Pancreas (tissue), 10 donors: ENCODE data around the gene ASB8. TPM values are rescaled to one million over a fixed set of nuclear protein-coding genes. Genes with fewer than 3 reads are reported as not detected.
"Not testable (repeated sequence)": the region's sequence is repeated elsewhere in the genome, so short reads cannot be mapped to it uniquely, and the experiment has no call there.

Experiments used
- ATAC-seq, 4 donors: fragments of 200-7000 bp; cut with Tn5 transposase; one replicate each; pipeline versions ENCODE4 v1.8.0 to v1.9.1; 2020; ENCODE audit warnings: mild to moderate bottlenecking in 4 of 4, moderate library complexity in 4 of 4
- DNase-seq, 6 donors: peaks; one replicate each; pipeline ENCODE4 v3.0.0-alpha.2; 2020
- FAIRE-seq: peaks from 2 replicates; lab custom pipeline; 2012; peaks lifted over from hg19 to GRCh38; lab: Jason Lieb, UNC
- H3K27ac ChIP-seq, 4 donors: fragments of 200-600 bp; sonication (generic); 1 replicate in 3 of 4; 2 replicates in 1 of 4; pipeline versions ENCODE4 v1.5.0 to v1.8.0; 2020
- H3K27me3 ChIP-seq, 4 donors: fragments of 200-600 bp; one replicate each; pipeline ENCODE4 v1.8.0; 2021
- H3K36me3 ChIP-seq, 3 donors: fragments of 200-600 bp; sonication (generic) in 1 of 3; one replicate each; pipeline versions ENCODE4 v1.5.0 to v1.8.0; 2020 to 2021
- H3K4me1 ChIP-seq, 3 donors: fragments of 200-600 bp; one replicate each; pipeline ENCODE4 v1.8.0; 2021
- H3K4me3 ChIP-seq, 4 donors: fragments of 200-600 bp; sonication (generic) in 2 of 4; one replicate each; pipeline versions ENCODE4 v1.5.0 to v1.8.0; 2020 to 2021
- H3K9me3 ChIP-seq, 4 donors: fragments of 200-600 bp; one replicate each; pipeline ENCODE4 v1.8.0; 2021
- WGBS, 2 donors: extraction: QIAGEN DNeasy Blood & Tissue Kit; methylation state at CpG; one replicate each; pipeline ENCODE4 v1.1.7; 2013; 5-methylcytosine and 5-hydroxymethylcytosine counted together
- intact Hi-C, 3 donors: fragments of 100-400 bp; cut with DNase I; formaldehyde crosslinking; loops; one replicate each; pipeline versions ENCODE4 v1.11.1 to v1.14.2; 2022
- polyA plus RNA-seq, 2 donors: library from polyadenylated mRNA; stranded (reverse); fragments of 200-250 nt; gene quantifications; one replicate each; pipeline ENCODE4 v1.2.3, GENCODE V29; 2013
- total RNA-seq, 6 donors: library from RNA; stranded (reverse); fragmentation: NEBNext Ultra II Directional in 4 of 6; extraction: Animal tissue kit (Norgen Biotek cat#: 25700) in 4 of 6; gene quantifications; one replicate each; pipeline versions ENCODE4 v1.2.1 to v1.2.4, GENCODE V29; 2021 to 2023
- TF ChIP-seq, protein P1 (sequence below), 4 donors: fragments of 200-600 bp; sonication (generic) in 3 of 4; IDR thresholded peaks; one replicate each; pipeline versions ENCODE4 v1.5.0 to v1.8.0; 2021; ENCODE audit warnings: antibody characterized with exemption in 4 of 4
- donor health status: healthy with polysubstance abuse.
- donor health status: DM: no; HTN: no; CAD: no; lungs with moderate emphysema.
- donor health status: DM: no; HTN: no; CAD: no.
- donor health status: control.
- donor health status: control.
- donor health status: Bipolar disorder and iron deficiency.
- donor health status: DM: yes; HTN: yes; CAD: no.
- donor health status: DM: no; HTN: no; CAD: no.
- donor health status: DM: no; HTN: no; CAD: no.
- donor health status: DM: yes; HTN: yes; CAD: no.

The ASB8 gene
- total and polyA plus RNA-seq, 8 donors, result 8.1 to 27.6 (median 19.4) TPM

DNA sequence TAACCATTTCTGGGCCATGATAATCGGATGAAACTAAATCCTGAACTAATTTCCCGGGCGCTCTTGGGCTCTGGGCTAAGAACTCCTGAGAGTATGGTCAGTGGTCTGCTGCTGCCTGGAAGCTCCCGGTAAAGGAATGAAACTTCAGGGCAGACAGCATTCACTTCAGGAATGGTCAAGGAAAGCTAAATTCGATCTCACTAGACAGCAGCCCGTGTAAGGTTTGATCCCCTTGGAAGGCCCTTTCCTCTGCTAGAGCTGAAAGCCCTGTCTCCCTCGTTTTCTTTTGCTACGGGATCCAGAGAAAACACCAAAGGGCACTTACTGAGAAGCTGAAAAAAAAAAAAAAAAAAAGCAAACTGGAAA, 680 bp downstream of the ASB8 start:
- intact Hi-C loops, result no loop called here

DNA sequence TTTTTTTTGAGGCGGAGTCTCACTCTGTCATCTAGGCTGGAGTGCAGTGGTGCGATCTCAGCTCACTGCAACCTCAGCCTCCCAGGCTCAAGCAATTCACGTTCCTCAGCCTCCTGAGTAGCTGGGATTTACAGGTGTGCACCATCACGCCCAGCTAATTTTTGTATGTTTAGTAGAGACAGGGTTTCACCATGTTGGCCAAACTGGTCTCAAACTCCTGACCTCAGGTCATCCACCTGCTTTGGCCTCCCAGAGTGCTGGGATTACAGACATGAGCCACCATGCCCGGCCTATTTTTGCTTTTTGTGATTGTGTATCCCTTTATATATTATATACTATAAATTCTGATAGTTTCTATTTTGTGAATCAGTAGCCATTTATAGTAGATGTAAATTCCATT, 1.5 kb downstream of the ASB8 start:
- intact Hi-C loops, H3K4me3 ChIP-seq, H3K27ac ChIP-seq, ATAC-seq, DNase-seq, H3K4me1 ChIP-seq, FAIRE-seq, H3K27me3 ChIP-seq, H3K9me3 ChIP-seq: not testable (repeated sequence)
- H3K36me3 ChIP-seq, result peaks cover 0 to 17% (median 9%) of the 10 kb centered on the region in 3 donors
- WGBS, 2 donors, result 95 to 96% methylated on average over 5 of the region's 5 CpGs

More for the DNA sequence above, 680 bp downstream of the ASB8 start:
- FAIRE-seq, result no peak
- DNase-seq, result no peak
- H3K27me3 ChIP-seq, result no peaks in the 10 kb centered on the region
- H3K4me3 ChIP-seq, result peak overlapping the region; percentile 41 to 75 (median 57)
- peaks cover 0 to 7% (median 6%) of the 10 kb centered on the region in 3 donors for H3K4me1 ChIP-seq
- peak in 1 of 4 donors; percentile 0 for ATAC-seq
- peaks cover 0 to 8% (median under 1%) of the 10 kb centered on the region in 3 donors for H3K36me3 ChIP-seq
- H3K27ac ChIP-seq, result peak overlapping the region in 2 of 4 donors; percentile 77 to 79
- WGBS, 2 donors, result 14 to 24% methylated on average over 8 of the region's 8 CpGs
- TF ChIP-seq, protein P1, sequence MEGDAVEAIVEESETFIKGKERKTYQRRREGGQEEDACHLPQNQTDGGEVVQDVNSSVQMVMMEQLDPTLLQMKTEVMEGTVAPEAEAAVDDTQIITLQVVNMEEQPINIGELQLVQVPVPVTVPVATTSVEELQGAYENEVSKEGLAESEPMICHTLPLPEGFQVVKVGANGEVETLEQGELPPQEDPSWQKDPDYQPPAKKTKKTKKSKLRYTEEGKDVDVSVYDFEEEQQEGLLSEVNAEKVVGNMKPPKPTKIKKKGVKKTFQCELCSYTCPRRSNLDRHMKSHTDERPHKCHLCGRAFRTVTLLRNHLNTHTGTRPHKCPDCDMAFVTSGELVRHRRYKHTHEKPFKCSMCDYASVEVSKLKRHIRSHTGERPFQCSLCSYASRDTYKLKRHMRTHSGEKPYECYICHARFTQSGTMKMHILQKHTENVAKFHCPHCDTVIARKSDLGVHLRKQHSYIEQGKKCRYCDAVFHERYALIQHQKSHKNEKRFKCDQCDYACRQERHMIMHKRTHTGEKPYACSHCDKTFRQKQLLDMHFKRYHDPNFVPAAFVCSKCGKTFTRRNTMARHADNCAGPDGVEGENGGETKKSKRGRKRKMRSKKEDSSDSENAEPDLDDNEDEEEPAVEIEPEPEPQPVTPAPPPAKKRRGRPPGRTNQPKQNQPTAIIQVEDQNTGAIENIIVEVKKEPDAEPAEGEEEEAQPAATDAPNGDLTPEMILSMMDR (IDR thresholded peaks at IDR 0.05), result no peak
- no peaks in the 10 kb centered on the region for H3K9me3 ChIP-seq

DNA sequence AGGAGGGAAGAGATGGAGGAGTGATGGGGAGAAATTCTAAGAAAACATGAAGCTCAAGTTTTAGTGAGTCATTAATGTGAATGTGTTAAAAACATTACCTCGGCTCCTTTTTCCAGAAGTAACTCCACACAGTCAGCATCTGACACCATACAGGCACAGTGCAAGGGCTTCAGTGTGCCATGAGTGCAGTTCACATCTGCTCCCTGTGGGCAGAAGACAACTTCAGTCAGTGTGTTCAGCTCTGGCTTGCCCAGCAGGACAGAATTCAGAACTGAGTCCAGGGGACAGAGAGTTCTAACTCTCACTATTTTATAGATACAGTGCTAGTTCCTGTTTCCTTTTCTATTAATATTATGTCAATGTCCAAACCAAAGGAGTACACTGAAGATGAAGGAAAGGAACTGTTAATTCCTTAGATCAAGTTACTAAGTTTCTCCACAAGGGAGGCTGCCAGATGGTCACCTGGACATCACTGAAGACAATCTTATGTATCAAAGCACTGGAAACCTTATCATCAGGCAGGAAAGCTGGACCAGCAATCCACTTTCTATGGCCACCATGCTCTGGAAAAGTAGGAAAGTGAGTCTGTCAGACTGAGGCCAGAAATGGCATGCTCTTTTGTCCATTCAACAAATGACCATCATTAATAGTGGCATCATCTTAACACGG, 6.1 kb downstream of the ASB8 start:
- Histone ChIP-seq H3K36me3 (peaks cover 0 to 46% (median 28%) of the 10 kb centered on the region in 3 donors), H3K4me3 (no peak overlapping the region), H3K4me1 (peaks cover 0 to 5% (median 4%) of the 10 kb centered on the region in 3 donors), H3K9me3 (no peaks in the 10 kb centered on the region), H3K27ac (no peak overlapping the region), H3K27me3 (no peaks in the 10 kb centered on the region)
- 81 to 83% methylated on average over 2 of the region's 2 CpGs for WGBS, 2 donors
- no peak for ATAC-seq
- TF ChIP-seq, protein P1 (IDR thresholded peaks at IDR 0.05), result no peak
- no peak for FAIRE-seq
- intact Hi-C loops, result no loop called here
- DNase-seq, result no peak

DNA sequence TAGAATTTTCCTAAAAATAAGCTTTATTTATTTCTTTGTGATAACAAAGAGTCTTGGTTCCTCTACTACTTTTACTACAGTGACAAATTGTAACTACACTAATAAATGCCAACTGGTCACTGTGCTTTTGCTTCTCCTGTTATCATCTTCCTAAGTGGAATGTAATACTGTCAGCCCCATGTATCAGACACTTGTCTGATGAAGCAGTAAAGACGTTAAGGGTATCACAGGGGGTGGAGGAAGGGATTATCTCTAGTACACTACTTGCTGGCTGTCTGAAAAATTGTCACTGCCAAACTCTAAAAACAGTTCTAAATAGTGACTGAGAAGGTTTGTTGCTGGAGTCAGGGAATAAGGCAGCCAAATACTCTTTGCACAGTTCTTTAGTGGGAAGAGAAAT, 11.3 kb downstream of the ASB8 start:
- H3K36me3 ChIP-seq, result peaks cover 0 to 41% (median 21%) of the 10 kb centered on the region in 3 donors
- 39 to 41% methylated on average over 1 of the region's 1 CpG for WGBS, 2 donors

DNA sequence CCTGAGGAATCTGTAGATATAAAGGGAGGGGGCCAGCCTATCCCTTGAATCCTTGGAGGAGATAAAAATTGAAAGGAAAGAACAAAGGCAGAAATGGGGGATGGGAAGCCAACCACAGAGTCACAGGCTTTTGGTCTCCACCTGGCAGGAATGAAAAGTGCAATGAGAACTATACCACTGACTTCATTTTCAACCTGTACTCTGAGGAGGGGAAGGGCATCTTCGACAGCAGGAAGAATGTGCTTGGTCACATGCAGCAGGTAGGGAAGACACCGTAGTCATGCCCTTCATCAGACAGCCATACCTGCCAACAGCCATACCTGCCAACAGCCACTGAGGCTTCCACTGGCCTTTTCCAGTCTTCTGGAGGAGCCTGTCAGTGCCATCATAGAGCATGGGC, 13.4 kb downstream of the ASB8 start:
- no peak overlapping the region for H3K4me3 ChIP-seq
- ATAC-seq (no peak), FAIRE-seq (no peak), DNase-seq (no peak)
- H3K4me1 ChIP-seq, result no peaks in the 10 kb centered on the region
- no peak overlapping the region for H3K27ac ChIP-seq
- no peaks in the 10 kb centered on the region for H3K9me3 ChIP-seq
- intact Hi-C loops, result no loop called here
- peaks cover 0 to 20% (median 3%) of the 10 kb centered on the region in 3 donors for H3K36me3 ChIP-seq
- WGBS, 2 donors, result 84 to 87% methylated on average over 2 of the region's 2 CpGs
- TF ChIP-seq, protein P1 (IDR thresholded peaks at IDR 0.05), result no peak
- H3K27me3 ChIP-seq, result no peaks in the 10 kb centered on the region

More for the DNA sequence above, 11.3 kb downstream of the ASB8 start:
- no peaks in the 10 kb centered on the region for H3K4me1 ChIP-seq
- intact Hi-C loops, result no loop called here
- TF ChIP-seq, protein P1 (IDR thresholded peaks at IDR 0.05), result no peak
- ATAC-seq (no peak), FAIRE-seq (no peak), DNase-seq (no peak)
- H3K27ac ChIP-seq, result no peak overlapping the region
- H3K9me3 ChIP-seq, result no peaks in the 10 kb centered on the region
- no peak overlapping the region for H3K4me3 ChIP-seq
- no peaks in the 10 kb centered on the region for H3K27me3 ChIP-seq
